SU-DHL-6 (cell line): ENCODE results near the gene DMRTB1.

Source experiments
- H2AFZ ChIP-seq: fragments of 200-600 bp; sonication (generic); 2 replicates; pipeline ENCODE4 v1.6.1; 2014; ENCODE audit warnings: low read depth, mild to moderate bottlenecking, moderate library complexity, mixed read lengths, antibody characterized with exemption, low read length; ENCODE audit not compliant: severe bottlenecking
- H3F3A ChIP-seq: fragments of 200-600 bp; shearing (Covaris generic); 2 replicates; pipeline ENCODE4 v1.6.0; 2016; ENCODE audit warnings: antibody characterized with exemption, mild to moderate bottlenecking; ENCODE audit not compliant: insufficient read depth
- H3K27ac ChIP-seq: fragments of 200-600 bp; sonication (generic); 2 replicates; pipeline ENCODE4 v1.5.1; 2016; ENCODE audit warnings: low read depth, mild to moderate bottlenecking, low read length, moderate library complexity, mixed read lengths
- H3K27me3 ChIP-seq: fragments of 200-600 bp; sonication (generic), shearing (Covaris generic); 2 replicates; pipeline ENCODE4 v1.6.0; 2014; ENCODE audit warnings: mild to moderate bottlenecking, low read length
- H3K36me3 ChIP-seq: fragments of 200-600 bp; sonication (generic); 2 replicates; pipeline ENCODE4 v1.6.1; 2014; ENCODE audit warnings: mild to moderate bottlenecking, low read length, mixed read lengths
- H3K4me2 ChIP-seq: fragments of 300-600, 200-600 bp; shearing (Covaris generic), sonication (generic); 2 replicates; pipeline ENCODE4 v1.6.0; 2014; ENCODE audit warnings: low read length, low read depth, mild to moderate bottlenecking; ENCODE audit not compliant: poor library complexity, severe bottlenecking
- H3K4me3 ChIP-seq: fragments of 200-600 bp; sonication (generic); 2 replicates; pipeline ENCODE4 v1.5.1; 2014; ENCODE audit warnings: antibody characterized with exemption, low read length, mild to moderate bottlenecking, mixed read lengths; ENCODE audit not compliant: insufficient read depth, poor library complexity, severe bottlenecking
- H3K79me2 ChIP-seq: fragments of 200-600 bp; sonication (generic); 2 replicates; pipeline ENCODE4 v1.6.1; 2014; ENCODE audit warnings: mild to moderate bottlenecking, low read length, moderate library complexity; ENCODE audit not compliant: insufficient read depth
- H3K9ac ChIP-seq: fragments of 200-600 bp; sonication (generic); 2 replicates; pipeline ENCODE4 v1.7.0; 2014; ENCODE audit warnings: mild to moderate bottlenecking, low read length
- H3K9me2 ChIP-seq: fragments of 200-600 bp; sonication (generic); replicated peaks from 2 replicates; pipeline ENCODE4 v1.6.1; 2014; ENCODE audit warnings: low read length; ENCODE audit not compliant: insufficient read depth
- H3K9me3 ChIP-seq: fragments of 200-600 bp; sonication (generic); 2 replicates; pipeline ENCODE4 v1.6.1; 2014; ENCODE audit warnings: low read length, mixed read lengths; ENCODE audit not compliant: insufficient read depth
- H4K20me1 ChIP-seq: fragments of 200-600 bp; sonication (generic); 2 replicates; pipeline ENCODE4 v1.6.1; 2014; ENCODE audit warnings: low read depth, mild to moderate bottlenecking, antibody characterized with exemption, low read length, moderate library complexity, mixed read lengths
- EZH2phosphoT487 ChIP-seq: fragments of 200-600 bp; sonication (generic), shearing (Covaris generic); conservative IDR thresholded peaks from 2 replicates; pipeline ENCODE4 v1.6.1; 2018; ENCODE audit warnings: mild to moderate bottlenecking, antibody characterized with exemption, low read length, moderate library complexity, mixed read lengths
- TF ChIP-seq, protein P1 (sequence below): fragments of 200-600 bp; sonication (generic); IDR thresholded peaks from one replicate; pipeline ENCODE4 v1.5.1; 2017; ENCODE audit warnings: antibody characterized with exemption, mild to moderate bottlenecking, low read length, moderate library complexity; ENCODE audit not compliant: insufficient read depth, poor library complexity, severe bottlenecking

Gene DMRTB1

DNA sequence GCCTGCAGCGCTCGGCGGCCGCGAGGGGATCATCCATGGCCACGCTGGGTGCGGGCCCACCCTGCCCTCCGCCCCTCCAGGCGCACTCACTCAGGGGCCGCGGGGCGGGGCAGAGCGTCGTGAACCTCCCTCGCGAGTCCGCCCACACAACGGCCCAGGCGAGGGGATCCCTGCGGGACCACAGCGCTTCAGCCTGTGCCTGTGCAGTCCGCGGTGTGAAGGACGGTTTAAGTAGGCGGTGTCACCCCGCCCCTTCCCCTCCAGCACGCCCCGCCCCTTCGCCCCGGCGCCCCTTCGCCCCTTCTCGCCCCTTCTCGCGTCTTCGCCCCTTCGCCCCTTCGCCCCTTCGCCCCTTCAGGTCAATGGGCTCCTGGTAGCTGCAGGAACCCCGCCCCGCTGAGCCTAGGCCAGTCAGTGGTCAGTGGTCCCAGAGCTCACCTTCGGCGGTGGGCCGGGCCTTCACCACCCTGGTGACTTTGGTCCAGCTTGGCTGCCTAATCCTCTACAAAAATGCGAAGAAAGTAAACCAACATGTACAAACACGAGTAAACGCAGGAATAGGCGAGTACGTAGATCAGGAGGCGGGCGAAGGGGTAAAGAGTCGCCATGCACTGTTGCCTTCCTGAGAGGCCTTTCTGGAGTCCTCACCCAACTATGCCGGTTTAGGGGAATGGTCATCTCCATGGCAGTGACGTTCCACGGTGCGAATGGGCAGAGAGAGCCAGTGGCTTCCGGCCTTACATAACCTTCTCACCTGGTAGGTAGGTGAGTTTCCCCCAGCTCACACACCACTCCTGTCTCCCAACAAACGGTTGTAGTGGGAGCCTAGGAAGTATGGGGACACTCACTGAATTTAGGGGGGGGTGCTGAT, 19.6 kb upstream of the DMRTB1 start:
- H3K4me2 ChIP-seq, result no peak overlapping the region
- H3F3A ChIP-seq, result no peaks in the 10 kb centered on the region
- H2AFZ ChIP-seq, result no peak overlapping the region
- H3K79me2 ChIP-seq, result no peaks in the 10 kb centered on the region
- no peaks in the 10 kb centered on the region for H3K27me3 ChIP-seq
- H3K9me3 ChIP-seq, result no peaks in the 10 kb centered on the region
- no peak overlapping the region for H3K27ac ChIP-seq
- no peak for TF ChIP-seq EZH2phosphoT487
- TF ChIP-seq, protein P1, sequence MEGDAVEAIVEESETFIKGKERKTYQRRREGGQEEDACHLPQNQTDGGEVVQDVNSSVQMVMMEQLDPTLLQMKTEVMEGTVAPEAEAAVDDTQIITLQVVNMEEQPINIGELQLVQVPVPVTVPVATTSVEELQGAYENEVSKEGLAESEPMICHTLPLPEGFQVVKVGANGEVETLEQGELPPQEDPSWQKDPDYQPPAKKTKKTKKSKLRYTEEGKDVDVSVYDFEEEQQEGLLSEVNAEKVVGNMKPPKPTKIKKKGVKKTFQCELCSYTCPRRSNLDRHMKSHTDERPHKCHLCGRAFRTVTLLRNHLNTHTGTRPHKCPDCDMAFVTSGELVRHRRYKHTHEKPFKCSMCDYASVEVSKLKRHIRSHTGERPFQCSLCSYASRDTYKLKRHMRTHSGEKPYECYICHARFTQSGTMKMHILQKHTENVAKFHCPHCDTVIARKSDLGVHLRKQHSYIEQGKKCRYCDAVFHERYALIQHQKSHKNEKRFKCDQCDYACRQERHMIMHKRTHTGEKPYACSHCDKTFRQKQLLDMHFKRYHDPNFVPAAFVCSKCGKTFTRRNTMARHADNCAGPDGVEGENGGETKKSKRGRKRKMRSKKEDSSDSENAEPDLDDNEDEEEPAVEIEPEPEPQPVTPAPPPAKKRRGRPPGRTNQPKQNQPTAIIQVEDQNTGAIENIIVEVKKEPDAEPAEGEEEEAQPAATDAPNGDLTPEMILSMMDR, result no peak
- H4K20me1 ChIP-seq, result no peaks in the 10 kb centered on the region
- no peaks in the 10 kb centered on the region for H3K9me2 ChIP-seq
- H3K9ac ChIP-seq, result no peak overlapping the region
- H3K36me3 ChIP-seq, result no peaks in the 10 kb centered on the region
- H3K4me3 ChIP-seq, result no peak overlapping the region

DNA sequence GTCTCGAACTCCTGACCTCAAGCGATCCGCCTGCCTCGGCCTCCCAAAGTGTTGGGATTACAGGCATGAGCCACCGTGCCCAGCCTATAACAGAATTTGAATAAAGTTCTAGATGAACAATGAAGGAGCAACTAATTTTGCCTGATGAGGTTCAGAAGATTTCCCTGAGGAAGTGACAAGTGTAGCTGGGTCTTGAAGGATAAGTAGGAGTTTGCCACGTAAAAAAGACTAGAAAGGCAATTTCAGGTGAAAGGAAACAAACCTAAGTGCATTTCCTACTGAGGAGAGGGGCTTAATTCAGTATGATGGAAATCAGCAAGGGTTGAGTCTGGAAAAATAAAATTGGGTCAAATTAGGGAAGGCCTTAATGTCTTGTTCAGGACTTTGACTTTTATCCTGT, 18.6 kb upstream of the DMRTB1 start:
- H3K9me2 ChIP-seq, result no peaks in the 10 kb centered on the region
- H4K20me1 ChIP-seq, result no peaks in the 10 kb centered on the region
- H3K27ac ChIP-seq, result no peak overlapping the region
- H3K79me2 ChIP-seq, result no peaks in the 10 kb centered on the region
- H3K9ac ChIP-seq, result no peak overlapping the region
- TF ChIP-seq, protein P1, result no peak
- TF ChIP-seq EZH2phosphoT487, result no peak
- H3K4me3 ChIP-seq, result no peak overlapping the region
- no peak overlapping the region for H2AFZ ChIP-seq
- H3F3A ChIP-seq, result no peaks in the 10 kb centered on the region
- H3K36me3 ChIP-seq, result no peaks in the 10 kb centered on the region
- H3K9me3 ChIP-seq, result no peaks in the 10 kb centered on the region
- no peak overlapping the region for H3K4me2 ChIP-seq
- H3K27me3 ChIP-seq, result no peaks in the 10 kb centered on the region

DNA sequence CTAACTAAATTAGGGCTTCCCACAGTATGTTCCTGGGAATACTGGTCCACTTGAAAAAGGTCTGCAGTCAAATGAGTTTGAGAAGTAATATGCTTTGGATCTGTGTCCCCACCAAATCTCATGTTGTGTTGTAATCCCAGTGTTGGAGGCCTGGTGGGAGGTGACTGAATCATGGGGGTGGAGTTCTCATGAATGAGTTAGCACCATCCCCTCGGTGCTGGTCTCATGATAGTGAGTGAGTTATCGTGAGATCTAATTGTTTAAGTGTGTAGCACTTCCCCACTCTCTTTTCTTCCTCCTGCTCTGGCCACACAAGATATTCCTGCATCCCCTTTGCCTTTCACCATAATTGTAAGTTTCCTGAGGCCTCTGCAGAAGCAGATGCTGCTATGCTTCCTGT, 16.9 kb upstream of the DMRTB1 start:
- H2AFZ ChIP-seq, result no peak overlapping the region
- H3K4me3 ChIP-seq, result no peak overlapping the region
- no peaks in the 10 kb centered on the region for H3F3A ChIP-seq
- no peaks in the 10 kb centered on the region for H3K9me3 ChIP-seq
- no peaks in the 10 kb centered on the region for H3K9me2 ChIP-seq
- no peaks in the 10 kb centered on the region for H3K36me3 ChIP-seq
- no peak overlapping the region for H3K4me2 ChIP-seq
- H3K27ac ChIP-seq, result no peak overlapping the region
- H4K20me1 ChIP-seq, result no peaks in the 10 kb centered on the region
- no peak overlapping the region for H3K9ac ChIP-seq
- H3K27me3 ChIP-seq, result no peaks in the 10 kb centered on the region
- TF ChIP-seq, protein P1, result no peak
- no peak for TF ChIP-seq EZH2phosphoT487
- H3K79me2 ChIP-seq, result no peaks in the 10 kb centered on the region
